Measurements from ENCODE around the gene SECTM1. TPM values are rescaled to one million over a fixed set of nuclear protein-coding genes. Genes with fewer than 3 reads are reported as not detected.

Gene SECTM1
- total RNA-seq, 1 experiment from 2014 or later = 61.7 TPM

- Histone ChIP-seq H4K20me1 (ENCODE audit: low read length) (no peaks in the 10 kb centered on the region), H3K9me2 (replicated peaks; ENCODE audit: low read length) (no peaks in the 10 kb centered on the region), H3K9ac (ENCODE audit: low read length) (no peak overlapping the region), H3K9me3 (ENCODE audit: low read length) (no peaks in the 10 kb centered on the region), H3K79me2 (ENCODE audit: low read length) (no peaks in the 10 kb centered on the region), H3K4me3 (ENCODE audit: low read length) (no peak overlapping the region), H3K4me1 (ENCODE audit: insufficient read depth, low read length) (no peaks in the 10 kb centered on the region; the same call in 1 of the 2 replicates), H3K4me2 (ENCODE audit: low read length) (no peak overlapping the region), H3K27me3 (ENCODE audit: low read length) (no peaks in the 10 kb centered on the region), H3F3A (ENCODE audit: low read length, unreplicated experiment) (no peaks in the 10 kb centered on the region), H3K27ac (ENCODE audit: low read length) (no peak overlapping the region), H2AFZ (ENCODE audit: low read length) (no peak overlapping the region), H3K36me3 (ENCODE audit: low read depth, low read length) (no peaks in the 10 kb centered on the region)
- BruUV-seq (replicated peaks) = no TSS peak
- ATAC-seq = no peak
- CTCF ChIA-PET = no interaction called here
- intact Hi-C loops (cut with micrococcal nuclease) = no loop called here
- DNase-seq = no peak
- POLR2A ChIA-PET (ENCODE audit: unreplicated experiment) = no interaction called here
- no peak for TF ChIP-seq EZH2phosphoT487 (IDR thresholded peaks at IDR 0.05; ENCODE audit: borderline replicate concordance, low read length)
- TF ChIP-seq, protein P1, sequence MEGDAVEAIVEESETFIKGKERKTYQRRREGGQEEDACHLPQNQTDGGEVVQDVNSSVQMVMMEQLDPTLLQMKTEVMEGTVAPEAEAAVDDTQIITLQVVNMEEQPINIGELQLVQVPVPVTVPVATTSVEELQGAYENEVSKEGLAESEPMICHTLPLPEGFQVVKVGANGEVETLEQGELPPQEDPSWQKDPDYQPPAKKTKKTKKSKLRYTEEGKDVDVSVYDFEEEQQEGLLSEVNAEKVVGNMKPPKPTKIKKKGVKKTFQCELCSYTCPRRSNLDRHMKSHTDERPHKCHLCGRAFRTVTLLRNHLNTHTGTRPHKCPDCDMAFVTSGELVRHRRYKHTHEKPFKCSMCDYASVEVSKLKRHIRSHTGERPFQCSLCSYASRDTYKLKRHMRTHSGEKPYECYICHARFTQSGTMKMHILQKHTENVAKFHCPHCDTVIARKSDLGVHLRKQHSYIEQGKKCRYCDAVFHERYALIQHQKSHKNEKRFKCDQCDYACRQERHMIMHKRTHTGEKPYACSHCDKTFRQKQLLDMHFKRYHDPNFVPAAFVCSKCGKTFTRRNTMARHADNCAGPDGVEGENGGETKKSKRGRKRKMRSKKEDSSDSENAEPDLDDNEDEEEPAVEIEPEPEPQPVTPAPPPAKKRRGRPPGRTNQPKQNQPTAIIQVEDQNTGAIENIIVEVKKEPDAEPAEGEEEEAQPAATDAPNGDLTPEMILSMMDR (conservative IDR thresholded peaks at IDR 0.05; ENCODE audit: low read depth, low read length) = no peak
- no peak for TF ChIP-seq EZH2 (IDR thresholded peaks at IDR 0.05; ENCODE audit: low read length, unreplicated experiment)
Measured at GRCh38 chr17:82314012-82314726, 19.4 kb downstream of the SECTM1 start.

DNA sequence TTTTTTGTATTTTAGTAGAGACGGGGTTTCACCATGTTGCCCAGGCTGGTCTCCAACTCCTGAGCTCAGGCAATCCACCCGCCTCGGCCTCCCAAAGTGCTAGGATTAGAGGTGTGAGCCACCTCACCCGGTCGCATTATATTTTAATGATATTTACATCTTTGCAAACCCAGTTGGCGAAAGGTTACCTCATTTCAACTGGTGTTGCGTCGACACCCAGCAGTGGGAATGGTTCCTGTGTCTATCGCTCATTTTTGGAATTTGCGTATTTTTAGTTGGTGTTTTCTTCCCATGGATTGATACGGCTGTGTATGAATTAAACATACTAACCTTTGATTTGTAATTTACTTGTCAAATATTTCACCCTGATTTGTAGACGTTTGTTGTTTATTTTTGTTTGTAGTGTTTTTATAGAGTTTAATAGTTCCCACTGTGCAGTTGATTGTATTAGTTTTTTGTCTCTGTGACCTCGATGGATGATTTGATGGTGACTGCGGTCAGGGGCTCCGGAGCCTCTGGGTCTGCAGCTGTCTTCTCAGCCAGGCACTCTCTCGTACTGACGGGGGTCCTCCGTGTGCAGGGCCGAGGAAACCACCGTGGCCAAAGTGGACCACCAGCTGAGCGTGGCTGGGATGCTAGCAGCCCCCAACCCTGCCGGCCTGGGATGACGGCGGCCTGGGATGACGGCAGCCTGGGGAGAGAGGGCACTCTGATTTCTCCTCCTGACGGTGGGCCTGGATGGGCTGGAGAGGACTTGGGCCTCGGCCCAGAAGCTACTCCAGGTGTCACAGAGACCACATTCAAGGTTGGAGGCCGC is 20.2 kb downstream of the SECTM1 start:
- Histone ChIP-seq H3K79me2 (ENCODE audit: low read length) (no peaks in the 10 kb centered on the region), H3K27me3 (ENCODE audit: low read length) (no peaks in the 10 kb centered on the region), H3K36me3 (ENCODE audit: low read depth, low read length) (no peaks in the 10 kb centered on the region), H3K4me3 (ENCODE audit: low read length) (no peak overlapping the region), H3K27ac (ENCODE audit: low read length) (no peak overlapping the region), H3K4me1 (ENCODE audit: insufficient read depth, low read length) (no peaks in the 10 kb centered on the region; the same call in 1 of the 2 replicates), H2AFZ (ENCODE audit: low read length) (no peak overlapping the region), H3F3A (ENCODE audit: low read length, unreplicated experiment) (no peaks in the 10 kb centered on the region), H3K4me2 (ENCODE audit: low read length) (no peak overlapping the region), H3K9me3 (ENCODE audit: low read length) (no peaks in the 10 kb centered on the region), H4K20me1 (ENCODE audit: low read length) (no peaks in the 10 kb centered on the region), H3K9me2 (replicated peaks; ENCODE audit: low read length) (no peaks in the 10 kb centered on the region), H3K9ac (ENCODE audit: low read length) (no peak overlapping the region)
- ATAC-seq = no peak
- CTCF ChIA-PET = no interaction called here
- intact Hi-C loops (cut with micrococcal nuclease) = no loop called here
- DNase-seq = no peak
- BruUV-seq (replicated peaks) = no TSS peak
- TF ChIP-seq EZH2phosphoT487 (IDR thresholded peaks at IDR 0.05; ENCODE audit: borderline replicate concordance, low read length) (no peak), EZH2 (IDR thresholded peaks at IDR 0.05; ENCODE audit: low read length, unreplicated experiment) (no peak)
- TF ChIP-seq, protein P1 (conservative IDR thresholded peaks at IDR 0.05; ENCODE audit: low read depth, low read length) = no peak
- POLR2A ChIA-PET (ENCODE audit: unreplicated experiment) = no interaction called here

Data from PC-3 (cell line).